ENCODE measurements around the gene PPP1R9B. TPM values are rescaled to one million over a fixed set of nuclear protein-coding genes. Genes with fewer than 3 reads are reported as not detected.

The PPP1R9B gene
- total and polyA plus RNA-seq, 2 of the 8 experiments (the other 6 are each of a cell fraction or from before 2014, with no cell fraction given), result 5.2 to 13.1 TPM

DNA sequence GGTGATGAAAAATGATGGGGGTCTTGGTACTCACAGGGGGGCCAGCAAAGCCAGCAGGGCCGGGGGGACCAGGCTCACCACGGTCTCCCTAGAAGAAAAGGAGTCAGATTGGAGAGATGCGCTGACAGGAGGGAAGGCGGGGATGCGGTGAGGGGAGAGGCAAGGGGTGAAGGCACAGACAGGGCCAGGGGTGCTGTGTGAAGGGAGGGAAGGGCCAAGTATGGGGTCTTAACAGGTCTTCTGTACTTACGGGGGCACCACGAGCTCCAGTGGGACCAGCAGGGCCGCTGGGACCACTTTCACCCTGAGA is 39.8 kb upstream of the PPP1R9B start:
- Histone ChIP-seq H3K4ac (replicated peaks; ENCODE audit: insufficient read length, low read depth, low read length) (no peak overlapping the region), H4K8ac (ENCODE audit: extremely low read depth, insufficient read depth, low read length) (no peak overlapping the region), H2AFZ (ENCODE audit: low read length) (no peak overlapping the region), H3K56ac (replicated peaks; ENCODE audit: insufficient read length, low read depth, low read length) (no peak overlapping the region), H3K4me3 (ENCODE audit: extremely low read depth in 1 of 4, insufficient read depth in 2 of 4, low read depth in 3 of 4, low read length in 4 of 4) (no peak overlapping the region), H4K91ac (replicated peaks; ENCODE audit: insufficient read length, low read length) (no peak overlapping the region), H2BK120ac (replicated peaks; ENCODE audit: low read depth, low read length) (no peak overlapping the region), H3K4me1 (replicated peaks in 1 of 4; ENCODE audit: control insufficient read depth in 3 of 4, insufficient read depth in 4 of 4, low read length in 3 of 4) (no peaks in the 10 kb centered on the region; a peak in 1 of 7 replicates), H3K27me3 (replicated peaks in 1 of 4; ENCODE audit: control insufficient read depth in 3 of 4, extremely low read depth in 1 of 4, insufficient read depth in 3 of 4, low read length in 3 of 4) (no peaks in the 10 kb centered on the region), H2BK12ac (ENCODE audit: low read depth, low read length) (no peak overlapping the region), H3K14ac (ENCODE audit: insufficient read length) (no peak overlapping the region), H2AK5ac (ENCODE audit: low read depth, low read length) (no peak overlapping the region), H3K4me2 (ENCODE audit: insufficient read depth in 1 of 2, low read depth in 2 of 2, low read length in 2 of 2) (no peak overlapping the region), H3K79me1 (ENCODE audit: low read depth, low read length) (no peaks in the 10 kb centered on the region), H3K9me3 (ENCODE audit: insufficient read depth in 2 of 2, low read depth in 1 of 2, low read length in 1 of 2) (no peaks in the 10 kb centered on the region), H3K23ac (ENCODE audit: insufficient read length) (no peak overlapping the region), H3K79me2 (ENCODE audit: control insufficient read depth in 1 of 2, insufficient read depth in 2 of 2, low read length in 2 of 2) (no peaks in the 10 kb centered on the region), H2BK15ac (ENCODE audit: low read length) (no peak overlapping the region), H3K9ac (replicated peaks in 1 of 4; ENCODE audit: extremely low read depth in 1 of 4, low read depth in 3 of 4, low read length in 3 of 4) (no peak overlapping the region), H3K36me3 (ENCODE audit: control insufficient read depth in 2 of 4, insufficient read depth in 4 of 4, low read length in 3 of 4) (peaks cover 7 to 77% (median 40%) of the 10 kb centered on the region in 4 experiments; a peak in 7 of 8 replicates), H3K18ac (ENCODE audit: extremely low read depth, low read length) (no peak overlapping the region), H3K23me2 (ENCODE audit: low read depth, low read length) (no peaks in the 10 kb centered on the region), H2BK5ac (ENCODE audit: low read depth, low read length) (no peak overlapping the region), H4K20me1 (replicated peaks in 1 of 2; ENCODE audit: control insufficient read depth in 1 of 2, insufficient read depth in 2 of 2, low read length in 2 of 2) (peaks cover 1 to 4% of the 10 kb centered on the region in 2 experiments), H3K27ac (ENCODE audit: low read depth, low read length) (no peak overlapping the region), H4K5ac (ENCODE audit: insufficient read length, low read depth, low read length) (no peak overlapping the region), H2BK20ac (ENCODE audit: low read length) (no peak overlapping the region)
- POLR2A ChIA-PET (ENCODE audit: partially characterized antibody), result interaction anchor here (1.0 kb wide), 1 partner anchor 12 kb away, joined by 4 read pairs; no protein-coding TSS in a partner anchor
- FAIRE-seq, result no peak
- no peak for TF ChIP-seq CHD2 (IDR thresholded peaks at IDR 0.05; ENCODE audit: low read length)
- CTCF ChIA-PET (ENCODE audit: partially characterized antibody), result interaction anchor here (1.0 to 1.7 kb wide), 4 partner anchors 10 to 24 kb away, joined by 3 to 7 read pairs (median 5); partner anchors contain the start of gene SGCA
- WGBS, 2 experiments (ENCODE audit: extremely low coverage in 1 of 2, insufficient coverage in 1 of 2, insufficient read length in 1 of 2, insufficient replicate concordance in 2 of 2, low coverage in 1 of 2, low lambda C conversion rate in 2 of 2, missing lambda C conversion rate in 1 of 2), result 92% methylated on average over 4 of the region's 8 CpGs; no CpG with 5 or more reads in 1 of the 2 experiments
- DNase-seq (ENCODE audit: low read depth in 1 of 2, low spot score in 2 of 2), result no peak
